Measurements from ENCODE around the gene SHISA7.
"Not testable (repeated sequence)": the region's sequence is repeated elsewhere in the genome, so short reads cannot be mapped to it uniquely, and the experiment has no call there.

Gene SHISA7

GRCh38 chr19:55409179-55409578 is 33.9 kb downstream of the SHISA7 start:
- not testable (repeated sequence) for DNase-seq

- no peak for DNase-seq
Observed at GRCh38 chr19:55408533-55408872, 34.6 kb downstream of the SHISA7 start.

GRCh38 chr19:55407800-55408532 is 35.1 kb downstream of the SHISA7 start:
- peak; percentile 95 to 97 for DNase-seq

- not testable (repeated sequence) for DNase-seq
Observed at GRCh38 chr19:55407550-55407799, 35.6 kb downstream of the SHISA7 start, which contains the start of gene UBE2S. Gene UBE2S, minus strand, starts transcription at chr19:55407788. Its CDS starts 199 bp downstream, at chr19:55407589.

GRCh38 chr19:55406826-55407549 is 36.1 kb downstream of the SHISA7 start:
- no peak for DNase-seq

- peak in 1 of 2 experiments; percentile 8 for DNase-seq
Observed at GRCh38 chr19:55406091-55406825, 36.8 kb downstream of the SHISA7 start.

- DNase-seq, result no peak
Observed at GRCh38 chr19:55405638-55406037, 37.5 kb downstream of the SHISA7 start.

GRCh38 chr19:55402509-55402908 is 40.6 kb downstream of the SHISA7 start:
- DNase-seq, result no peak

GRCh38 chr19:55401390-55401789 is 41.7 kb downstream of the SHISA7 start:
- not testable (repeated sequence) for DNase-seq

- no peak for DNase-seq
Observed at GRCh38 chr19:55400281-55401087, 42.6 kb downstream of the SHISA7 start.

GRCh38 chr19:55398200-55398925 is 44.7 kb downstream of the SHISA7 start:
- DNase-seq, result peak in 1 of 2 experiments; percentile 43

GRCh38 chr19:55392820-55393761 is 50.0 kb downstream of the SHISA7 start:
- DNase-seq, result no peak

- no peak for DNase-seq
Observed at GRCh38 chr19:55391702-55392615, 51.1 kb downstream of the SHISA7 start.

- no peak for DNase-seq
Observed at GRCh38 chr19:55391191-55391670, 51.9 kb downstream of the SHISA7 start.

- DNase-seq, result no peak
Observed at GRCh38 chr19:55390461-55390880, 52.6 kb downstream of the SHISA7 start.

GRCh38 chr19:55389386-55390317 is 53.4 kb downstream of the SHISA7 start:
- no peak for DNase-seq

- no peak for DNase-seq
Observed at GRCh38 chr19:55387736-55388497, 55.2 kb downstream of the SHISA7 start.

GRCh38 chr19:55386493-55386971 is 56.6 kb downstream of the SHISA7 start:
- DNase-seq, result no peak
